Heart left ventricle (tissue), 13 donors: ENCODE results near the gene KRT32.

ENCODE experiments used
- POLR2A ChIP-seq, 2 donors: fragments of 450-650 bp; IDR thresholded peaks; one replicate each; pipeline ENCODE4 v1.6.1; 2017; ENCODE audit warnings: antibody characterized with exemption in 2 of 2, mild to moderate bottlenecking in 2 of 2, moderate library complexity in 2 of 2
- TF ChIP-seq, protein P1 (sequence below), 12 donors: fragments of 200-600 bp; sonication (generic) in 4 of 12; IDR thresholded peaks; one replicate each; pipeline versions ENCODE4 v1.5.0 to v1.8.0; 2018 to 2022; ENCODE audit warnings: antibody characterized with exemption in 12 of 12, mild to moderate bottlenecking in 5 of 12
- donor health status: ischemic (EF 13 %, LVEDD 7.1; RV severe dilation, severe dysfunction).
- donor health status: DM: no; HTN: yes; CAD: no.
- donor health status: DM: no; HTN: no; CAD: no.
- donor health status: ischemic (EF 25% LVEDD 6.9; RV normal size, moderate dysfunction).
- donor health status: ischemic (EF 25% LVEDD 5.7; RV mildly dilated, moderate dysfunction).
- donor health status: ischemic (EF 35%, LVEDD 5.7; RV mildly dilated, moderate dysfunction).
- donor health status: nonischemic (EF 11% LVEDD 7.7; RV severe dilation, severe dysfunction).
- donor health status: DM: yes; HTN: yes; CAD: no.
- donor health status: PGD.
- donor health status: ischemic (EF 29% LVEDD 5.4; RV normal size, mild dysfunction).
- donor health status: nonischemic (EF 23%, LVEDD 6.1; RV moderate dilation, normal function).

DNA sequence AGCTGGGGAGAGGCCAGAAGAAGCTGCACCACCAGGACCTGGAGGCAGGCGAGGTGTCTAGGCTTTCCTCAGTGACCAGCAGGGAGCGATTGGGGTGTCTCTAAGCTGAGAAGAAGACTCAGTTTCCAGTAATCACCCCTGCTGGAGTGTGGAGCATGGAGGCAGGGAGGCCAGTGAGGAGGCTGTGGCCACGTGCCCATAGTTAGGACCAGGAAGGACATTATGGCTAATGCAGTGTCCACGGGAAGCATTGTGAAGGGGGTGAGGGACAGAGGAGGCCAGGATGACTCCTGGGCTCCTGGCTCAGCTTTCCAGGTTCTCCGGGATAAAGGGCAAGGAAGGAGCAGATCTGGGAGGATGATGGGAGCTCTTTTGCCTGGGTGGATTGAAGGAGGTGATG, 32.5 kb upstream of the KRT32 start:
- TF ChIP-seq, protein P1, sequence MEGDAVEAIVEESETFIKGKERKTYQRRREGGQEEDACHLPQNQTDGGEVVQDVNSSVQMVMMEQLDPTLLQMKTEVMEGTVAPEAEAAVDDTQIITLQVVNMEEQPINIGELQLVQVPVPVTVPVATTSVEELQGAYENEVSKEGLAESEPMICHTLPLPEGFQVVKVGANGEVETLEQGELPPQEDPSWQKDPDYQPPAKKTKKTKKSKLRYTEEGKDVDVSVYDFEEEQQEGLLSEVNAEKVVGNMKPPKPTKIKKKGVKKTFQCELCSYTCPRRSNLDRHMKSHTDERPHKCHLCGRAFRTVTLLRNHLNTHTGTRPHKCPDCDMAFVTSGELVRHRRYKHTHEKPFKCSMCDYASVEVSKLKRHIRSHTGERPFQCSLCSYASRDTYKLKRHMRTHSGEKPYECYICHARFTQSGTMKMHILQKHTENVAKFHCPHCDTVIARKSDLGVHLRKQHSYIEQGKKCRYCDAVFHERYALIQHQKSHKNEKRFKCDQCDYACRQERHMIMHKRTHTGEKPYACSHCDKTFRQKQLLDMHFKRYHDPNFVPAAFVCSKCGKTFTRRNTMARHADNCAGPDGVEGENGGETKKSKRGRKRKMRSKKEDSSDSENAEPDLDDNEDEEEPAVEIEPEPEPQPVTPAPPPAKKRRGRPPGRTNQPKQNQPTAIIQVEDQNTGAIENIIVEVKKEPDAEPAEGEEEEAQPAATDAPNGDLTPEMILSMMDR (IDR thresholded peaks at IDR 0.05) = no peak
- no peak for TF ChIP-seq POLR2A (IDR thresholded peaks at IDR 0.05)
